GM12864 (cell line): ENCODE results near the gene ST7.

ENCODE experiments used
- DNase-seq: peaks from one replicate; pipeline ENCODE4 v3.0.0-alpha.2; 2011; ENCODE audit warnings: low read depth
- H3K4me3 ChIP-seq: 2 replicates; pipeline ENCODE4 v1.5.1; 2011; ENCODE audit warnings: mild to moderate bottlenecking, low read depth, low read length, control low read depth
- CTCF ChIP-seq: IDR thresholded peaks from 2 replicates; pipeline ENCODE4 v1.5.1; 2011; ENCODE audit warnings: low read depth, mild to moderate bottlenecking, moderate library complexity, low read length, control low read depth, inconsistent platforms; ENCODE audit errors: missing control alignments

The ST7 gene

GRCh38 chr7:117269417-117269816 lies 316.1 kb downstream of the ST7 start:
- no peak overlapping the region for H3K4me3 ChIP-seq
- TF ChIP-seq CTCF = no peak
- no peak for DNase-seq

GRCh38 chr7:117269886-117270285 lies 316.6 kb downstream of the ST7 start:
- H3K4me3 ChIP-seq = no peak overlapping the region

GRCh38 chr7:117270371-117270770 lies 317.1 kb downstream of the ST7 start:
- no peak overlapping the region for H3K4me3 ChIP-seq
- TF ChIP-seq CTCF = no peak
- DNase-seq = no peak

More at GRCh38 chr7:117269886-117270285, 316.6 kb downstream of the ST7 start:
- no peak for TF ChIP-seq CTCF
- no peak for DNase-seq

GRCh38 chr7:117271566-117271965 lies 318.3 kb downstream of the ST7 start:
- H3K4me3 ChIP-seq = no peak overlapping the region
- DNase-seq = no peak
- TF ChIP-seq CTCF = no peak

- DNase-seq = no peak
- no peak for TF ChIP-seq CTCF
- no peak overlapping the region for H3K4me3 ChIP-seq
Observed at GRCh38 chr7:117272017-117272759, 318.9 kb downstream of the ST7 start.

- TF ChIP-seq CTCF = no peak
- DNase-seq = no peak
Observed at GRCh38 chr7:117273325-117273724, 320.0 kb downstream of the ST7 start.

GRCh38 chr7:117273814-117274225 lies 320.5 kb downstream of the ST7 start:
- DNase-seq = no peak
- no peak overlapping the region for H3K4me3 ChIP-seq
- no peak for TF ChIP-seq CTCF

More at GRCh38 chr7:117273325-117273724, 320.0 kb downstream of the ST7 start:
- no peak overlapping the region for H3K4me3 ChIP-seq
